Astrocyte (in vitro differentiated cells and primary cell): ENCODE measurements around the gene LGR6. TPM values are rescaled to one million over a fixed set of nuclear protein-coding genes. Genes with fewer than 3 reads are reported as not detected.
A peak's percentile ranks its signal among the peaks of the same experiment; 100 is the strongest.

ENCODE experiments used
- DNase-seq: peaks from one replicate; pipeline ENCODE4 v3.0.0-alpha.2; 2010; ENCODE audit warnings: low read depth
- FAIRE-seq: peaks from 2 replicates; lab custom pipeline; 2011; peaks lifted over from hg19 to GRCh38; lab: Jason Lieb, UNC
- H2AFZ ChIP-seq: 2 replicates; pipeline ENCODE4 v1.6.0; 2012; ENCODE audit warnings: low read depth, low read length, inconsistent platforms
- H3K27ac ChIP-seq: 2 replicates; pipeline ENCODE4 v1.5.1; 2011; ENCODE audit warnings: low read depth, low read length, inconsistent platforms
- H3K27me3 ChIP-seq: 2 replicates; pipeline ENCODE4 v1.6.0; 2011; ENCODE audit warnings: low read length, inconsistent platforms; ENCODE audit not compliant: insufficient read depth
- H3K36me3 ChIP-seq: 2 replicates; pipeline ENCODE4 v1.5.1; 2011; ENCODE audit warnings: low read length, inconsistent platforms; ENCODE audit not compliant: insufficient read depth
- H3K4me1 ChIP-seq: 2 replicates; pipeline ENCODE4 v1.5.1; 2011; ENCODE audit warnings: low read length, inconsistent platforms; ENCODE audit not compliant: insufficient read depth
- H3K4me2 ChIP-seq: 2 replicates; pipeline ENCODE4 v1.6.0; 2012; ENCODE audit warnings: low read length, inconsistent platforms
- H3K4me3 ChIP-seq: 2 replicates; pipeline ENCODE4 v1.5.1; 2011; ENCODE audit warnings: low read depth, mild to moderate bottlenecking, low read length, inconsistent platforms; ENCODE audit not compliant: insufficient read depth
- H3K79me2 ChIP-seq: 2 replicates; pipeline ENCODE4 v1.6.0; 2012; ENCODE audit warnings: mild to moderate bottlenecking, low read length, inconsistent platforms; ENCODE audit not compliant: insufficient read depth
- H3K9ac ChIP-seq: 2 replicates; pipeline ENCODE4 v1.6.0; 2012; ENCODE audit warnings: mild to moderate bottlenecking, low read length, inconsistent platforms
- H3K9me3 ChIP-seq: 2 replicates; pipeline ENCODE4 v1.5.1; 2012; ENCODE audit warnings: low read depth, mild to moderate bottlenecking, low read length, inconsistent platforms; ENCODE audit not compliant: insufficient read depth
- H4K20me1 ChIP-seq: 2 replicates; pipeline ENCODE4 v1.6.0; 2012; ENCODE audit warnings: low read length, inconsistent platforms; ENCODE audit not compliant: insufficient read depth
- H3K27ac Mint-ChIP-seq: one replicate; pipeline ENCODE4 v1.8.0; 2021; ENCODE audit warnings: mild to moderate bottlenecking, mixed read lengths; ENCODE audit not compliant: unreplicated experiment
- H3K27me3 Mint-ChIP-seq: one replicate; pipeline ENCODE4 v1.8.0; 2021; ENCODE audit warnings: low read depth, mixed read lengths; ENCODE audit not compliant: unreplicated experiment
- H3K36me3 Mint-ChIP-seq: one replicate; pipeline ENCODE4 v1.8.0; 2021; ENCODE audit warnings: low read depth, mixed read lengths; ENCODE audit not compliant: unreplicated experiment
- H3K4me1 Mint-ChIP-seq: one replicate; pipeline ENCODE4 v1.8.0; 2021; ENCODE audit warnings: low read depth, mixed read lengths; ENCODE audit not compliant: unreplicated experiment
- H3K4me3 Mint-ChIP-seq: one replicate; pipeline ENCODE4 v1.8.0; 2021; ENCODE audit warnings: mild to moderate bottlenecking, moderate library complexity, mixed read lengths; ENCODE audit not compliant: unreplicated experiment
- H3K9me3 Mint-ChIP-seq: one replicate; pipeline ENCODE4 v1.8.0; 2021; ENCODE audit warnings: mild to moderate bottlenecking, mixed read lengths; ENCODE audit not compliant: unreplicated experiment
- CTCF ChIP-seq: IDR thresholded peaks from 2 replicates; pipeline ENCODE4 v1.5.1; 2011; ENCODE audit warnings: low read depth, mild to moderate bottlenecking, inconsistent platforms, low read length, moderate library complexity; ENCODE audit not compliant: insufficient read depth
- EZH2 ChIP-seq: IDR thresholded peaks from 2 replicates; pipeline ENCODE4 v1.6.1; 2012; ENCODE audit warnings: mild to moderate bottlenecking, low read length, inconsistent platforms; ENCODE audit not compliant: insufficient read depth
- total RNA-seq: library from RNA; stranded (reverse); gene quantifications from 2 replicates; pipeline ENCODE4 v1.2.1, GENCODE V29; 2021

LGR6 gene
- total RNA-seq, 1 donor from 2014 or later: 0.27 TPM

- no peaks in the 10 kb centered on the region for H3K27me3 ChIP-seq
- no peak overlapping the region for H2AFZ ChIP-seq
- no peaks in the 10 kb centered on the region for H4K20me1 ChIP-seq
- H3K79me2 ChIP-seq: no peaks in the 10 kb centered on the region
- no peak overlapping the region for H3K4me3 ChIP-seq
- H3K36me3 Mint-ChIP-seq: peaks cover 2% of the 10 kb centered on the region
- H3K9me3 Mint-ChIP-seq: peaks cover 2% of the 10 kb centered on the region
- DNase-seq (no peak), FAIRE-seq (no peak)
- TF ChIP-seq EZH2: no peak
- TF ChIP-seq CTCF: no peak
- peaks cover 2% of the 10 kb centered on the region for H3K27me3 Mint-ChIP-seq
- H3K36me3 ChIP-seq: no peaks in the 10 kb centered on the region
- H3K4me3 Mint-ChIP-seq: no peak overlapping the region
- no peak overlapping the region for H3K4me2 ChIP-seq
- no peak overlapping the region for H3K27ac ChIP-seq
- peaks cover 32% of the 10 kb centered on the region for H3K4me1 ChIP-seq
- H3K9me3 ChIP-seq: no peaks in the 10 kb centered on the region
- H3K4me1 Mint-ChIP-seq: peaks cover 40% of the 10 kb centered on the region
- H3K9ac ChIP-seq: no peak overlapping the region
- H3K27ac Mint-ChIP-seq: no peak overlapping the region
Observed at GRCh38 chr1:202289009-202289408, 95.4 kb downstream of the LGR6 start.

- no peaks in the 10 kb centered on the region for H4K20me1 ChIP-seq
- H3K27me3 Mint-ChIP-seq: peaks cover 2% of the 10 kb centered on the region
- no peaks in the 10 kb centered on the region for H3K9me3 ChIP-seq
- peaks cover 2% of the 10 kb centered on the region for H3K36me3 Mint-ChIP-seq
- DNase-seq (no peak), FAIRE-seq (no peak)
- H3K9me3 Mint-ChIP-seq: peaks cover 2% of the 10 kb centered on the region
- no peaks in the 10 kb centered on the region for H3K27me3 ChIP-seq
- no peak overlapping the region for H3K4me3 ChIP-seq
- H3K27ac Mint-ChIP-seq: no peak overlapping the region
- H3K4me3 Mint-ChIP-seq: no peak overlapping the region
- H3K4me2 ChIP-seq: no peak overlapping the region
- no peaks in the 10 kb centered on the region for H3K79me2 ChIP-seq
- H2AFZ ChIP-seq: no peak overlapping the region
- TF ChIP-seq EZH2 (no peak), CTCF (no peak)
- H3K27ac ChIP-seq: no peak overlapping the region
- H3K9ac ChIP-seq: no peak overlapping the region
- peaks cover 27% of the 10 kb centered on the region for H3K4me1 ChIP-seq
- peaks cover 35% of the 10 kb centered on the region for H3K4me1 Mint-ChIP-seq
- H3K36me3 ChIP-seq: no peaks in the 10 kb centered on the region
Observed at GRCh38 chr1:202291001-202291400, 97.4 kb downstream of the LGR6 start.

- no peak for TF ChIP-seq EZH2
- TF ChIP-seq CTCF: no peak
- Mint-ChIP-seq H3K4me1 (peaks cover 25% of the 10 kb centered on the region), H3K4me3 (no peak overlapping the region), H3K36me3 (peaks cover 2% of the 10 kb centered on the region), H3K27ac (no peak overlapping the region), H3K9me3 (peaks cover 2% of the 10 kb centered on the region), H3K27me3 (peaks cover 4% of the 10 kb centered on the region)
- no peaks in the 10 kb centered on the region for H3K9me3 ChIP-seq
- H3K27me3 ChIP-seq: no peaks in the 10 kb centered on the region
- H3K4me3 ChIP-seq: no peak overlapping the region
- H3K36me3 ChIP-seq: no peaks in the 10 kb centered on the region
- H3K4me1 ChIP-seq: peaks cover 19% of the 10 kb centered on the region
- no peak overlapping the region for H3K27ac ChIP-seq
- H2AFZ ChIP-seq: no peak overlapping the region
- H3K79me2 ChIP-seq: no peaks in the 10 kb centered on the region
- no peaks in the 10 kb centered on the region for H4K20me1 ChIP-seq
- peak overlapping the region; percentile 21 for H3K4me2 ChIP-seq
- DNase-seq (peak; percentile 89), FAIRE-seq (peak; percentile 41)
- H3K9ac ChIP-seq: no peak overlapping the region
Observed at GRCh38 chr1:202291961-202292712, 98.5 kb downstream of the LGR6 start.
